Stimulated activated CD4-positive, alpha-beta T cell treated with anti-CD3 and anti-CD28 coated beads, Interleukin-1b, Interleukin-23, amount 100 ng/mL, for 24 hours (primary cell): ENCODE measurements around the gene ZNF236.

ENCODE experiments used
- DNase-seq, 4 experiments: peaks; one replicate each; pipeline ENCODE4 v3.0.0-alpha.2; 2020; ENCODE audit warnings: low read depth in 4 of 4, low spot score in 1 of 4

Gene ZNF236

DNA sequence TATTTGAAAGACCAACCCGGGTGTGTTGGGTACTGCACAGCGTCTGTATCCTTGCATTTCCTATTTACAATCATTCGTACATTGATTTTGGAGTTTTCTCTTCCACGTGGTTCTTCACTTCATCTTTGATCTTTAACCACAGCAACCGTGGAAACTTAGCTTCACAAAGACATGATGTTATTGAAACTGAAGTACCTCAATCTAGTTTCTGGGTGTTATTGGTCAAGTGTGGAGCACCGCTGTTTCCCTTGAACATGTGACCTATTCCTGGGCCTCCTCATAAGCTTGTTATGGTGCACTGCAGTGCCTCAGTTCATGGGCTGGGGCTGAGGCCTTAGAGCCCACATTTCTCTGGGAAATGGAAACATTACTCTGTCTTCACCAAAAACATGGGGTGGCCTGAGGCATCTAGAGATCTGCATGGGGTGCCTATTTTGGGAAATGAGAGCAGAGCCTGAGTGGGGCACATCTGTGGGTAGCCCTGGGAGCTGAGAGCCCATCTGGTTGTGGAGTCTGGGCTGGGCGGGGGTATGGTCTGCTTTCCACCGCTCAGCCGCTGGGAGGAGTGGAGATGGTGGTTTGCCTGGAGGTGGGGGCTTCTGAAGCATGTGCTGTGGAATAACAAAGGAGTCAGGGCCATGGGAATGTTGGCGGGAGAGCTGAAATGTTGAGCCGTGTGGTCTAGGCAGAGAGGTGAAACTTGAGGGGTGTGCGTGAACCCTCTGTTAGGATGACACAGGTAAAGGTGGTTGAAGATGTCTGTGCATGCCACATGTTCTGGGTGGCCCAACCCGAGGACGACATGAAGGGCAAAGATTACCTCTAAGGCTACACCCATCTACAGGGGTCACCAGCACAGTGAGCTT is 37.4 kb downstream of the ZNF236 start:
- DNase-seq, result peak in 1 of 4 experiments; percentile 24

DNA sequence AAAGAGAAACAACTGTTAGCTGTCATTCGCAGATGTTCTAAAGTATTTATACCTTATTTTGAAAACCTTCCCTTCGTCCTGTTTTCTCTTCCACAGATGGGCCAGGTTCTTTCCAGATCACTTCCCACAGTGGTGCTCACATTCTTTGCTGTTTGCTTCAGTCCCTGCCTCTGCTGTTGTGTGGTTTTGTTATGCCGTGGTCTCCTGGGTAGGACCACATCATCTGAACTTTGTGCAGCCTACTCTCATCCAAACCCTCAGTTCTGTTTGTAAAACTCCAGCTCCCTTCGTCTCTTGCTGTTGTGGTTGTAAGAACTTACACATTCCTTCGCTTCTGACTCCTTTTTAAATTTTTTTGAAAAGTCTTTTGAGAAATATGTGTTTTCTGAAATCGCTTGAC is 38.1 kb downstream of the ZNF236 start:
- no peak for DNase-seq

- DNase-seq, result no peak
Measured at GRCh38 chr18:76866666-76867065, 44.3 kb downstream of the ZNF236 start.

DNA sequence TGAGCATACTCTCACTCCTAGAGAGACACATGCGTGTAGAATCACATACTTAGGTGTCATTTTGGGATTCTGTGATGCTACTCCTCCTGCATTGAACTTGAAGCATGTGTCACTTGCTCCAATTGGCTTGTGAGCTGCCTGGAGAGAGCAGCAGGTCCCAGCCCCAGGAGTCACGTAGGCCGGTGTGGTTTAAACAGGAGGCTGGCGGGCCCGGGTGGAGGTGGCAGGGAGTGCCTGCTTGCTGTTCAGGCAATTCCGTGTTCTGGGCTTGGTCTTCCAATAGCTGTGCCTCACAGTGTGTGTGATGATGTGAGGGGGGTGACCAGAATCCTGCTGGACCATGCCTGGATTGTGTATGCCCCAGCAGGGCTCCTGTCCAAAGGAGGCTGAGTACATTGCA is 51.0 kb downstream of the ZNF236 start:
- DNase-seq, result no peak

DNA sequence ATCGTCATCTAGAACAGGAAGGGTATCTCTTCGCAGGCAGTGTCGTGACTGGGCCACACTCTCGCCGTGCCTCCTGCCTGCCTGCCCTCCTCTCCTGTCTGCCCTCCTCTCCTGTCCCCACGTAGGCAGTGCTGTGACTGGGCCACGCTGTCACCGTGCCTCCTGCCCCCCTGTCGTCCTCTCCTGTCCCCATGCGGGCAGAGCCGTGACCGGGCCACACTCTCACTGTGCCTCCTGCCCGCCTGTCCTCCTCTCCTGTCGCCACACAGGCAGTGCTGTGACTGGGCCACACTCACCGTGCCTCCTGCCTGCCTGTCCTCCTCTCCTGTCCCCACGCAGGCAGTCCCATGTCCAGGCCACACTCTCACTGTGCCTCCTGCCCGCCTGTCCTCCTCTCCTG is 51.4 kb downstream of the ZNF236 start:
- no peak for DNase-seq

- DNase-seq, result peak in 1 of 4 experiments; percentile 37
Measured at GRCh38 chr18:76874642-76875389, 52.5 kb downstream of the ZNF236 start.

DNA sequence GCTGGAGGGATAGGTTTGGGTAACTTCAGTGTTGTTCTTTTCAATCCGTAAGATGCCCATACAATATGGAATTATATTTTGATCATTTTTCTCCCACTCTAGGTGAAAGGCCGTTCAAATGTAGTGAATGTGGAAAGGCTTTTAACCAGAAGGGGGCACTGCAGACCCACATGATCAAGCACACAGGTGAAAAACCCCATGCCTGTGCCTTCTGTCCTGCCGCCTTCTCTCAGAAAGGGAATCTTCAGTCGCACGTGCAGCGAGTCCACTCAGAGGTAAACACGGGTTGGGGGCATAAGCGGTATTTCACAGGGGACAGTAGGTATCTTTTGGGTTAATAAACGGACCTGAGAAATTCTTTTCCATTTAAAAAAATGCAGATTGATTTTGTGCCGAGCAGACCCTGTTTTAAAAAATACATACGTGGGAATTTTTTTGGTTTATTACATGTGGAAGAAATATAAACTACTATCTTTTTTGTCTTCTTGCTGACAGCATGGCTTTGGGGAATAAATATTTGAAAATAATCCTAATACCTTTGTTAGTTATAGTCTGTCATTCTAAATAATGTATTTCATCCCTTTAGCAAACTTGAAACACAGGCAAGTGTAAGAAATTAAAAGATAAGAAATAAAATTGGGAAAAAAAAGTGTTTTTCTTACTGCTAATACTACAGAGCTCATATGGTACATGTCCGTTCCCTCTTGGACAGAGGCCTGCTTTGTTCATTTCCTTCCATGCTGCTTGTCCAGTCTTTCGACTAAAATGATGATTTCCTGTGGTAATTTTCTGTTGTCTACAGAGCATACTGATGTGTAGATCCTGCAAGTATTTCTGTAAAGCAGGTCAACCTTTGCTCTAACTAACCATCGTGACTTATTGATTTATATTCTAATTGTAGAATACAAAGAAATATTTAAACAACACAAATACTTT is 53.3 kb downstream of the ZNF236 start:
- no peak for DNase-seq

- no peak for DNase-seq
Measured at GRCh38 chr18:76878426-76878825, 56.1 kb downstream of the ZNF236 start.

DNA sequence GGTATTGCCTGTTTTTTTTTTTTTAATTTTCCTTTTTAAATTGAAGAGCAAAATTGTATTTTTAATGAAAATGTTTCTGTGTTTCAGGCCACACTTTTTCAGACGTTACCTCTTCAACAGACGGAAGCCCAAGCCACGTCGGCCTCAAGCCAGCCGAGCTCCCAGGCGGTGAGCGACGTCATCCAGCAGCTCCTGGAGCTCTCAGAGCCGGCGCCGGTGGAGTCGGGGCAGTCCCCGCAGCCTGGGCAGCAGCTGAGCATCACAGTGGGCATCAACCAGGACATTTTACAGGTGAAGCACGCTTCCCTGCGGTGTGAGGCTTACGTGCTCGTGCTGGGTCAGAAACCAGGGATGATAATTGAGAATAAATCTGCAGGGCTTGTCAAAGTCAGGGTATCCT is 57.7 kb downstream of the ZNF236 start:
- no peak for DNase-seq

DNA sequence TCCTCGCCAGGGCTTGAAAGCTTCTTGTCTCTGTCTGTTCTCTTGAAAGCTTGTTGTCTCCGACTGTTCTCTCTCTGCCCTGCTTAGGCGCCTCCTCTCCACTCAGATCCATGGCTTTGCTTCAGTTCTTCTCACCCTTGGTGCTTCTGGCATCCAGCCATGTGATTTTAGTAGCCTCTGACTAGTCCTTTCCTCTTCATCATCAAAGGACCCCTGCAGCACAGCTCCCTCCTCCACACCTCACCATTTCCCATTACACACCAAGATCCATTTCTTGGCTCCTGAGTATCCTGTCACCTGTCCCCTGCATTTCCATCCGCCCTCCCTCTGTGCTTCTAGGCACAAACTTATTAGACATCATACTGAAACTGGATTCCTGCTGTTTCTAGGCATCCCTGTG is 59.4 kb downstream of the ZNF236 start:
- DNase-seq, result no peak

GRCh38 chr18:76882146-76882545 is 59.8 kb downstream of the ZNF236 start:
- no peak for DNase-seq

DNA sequence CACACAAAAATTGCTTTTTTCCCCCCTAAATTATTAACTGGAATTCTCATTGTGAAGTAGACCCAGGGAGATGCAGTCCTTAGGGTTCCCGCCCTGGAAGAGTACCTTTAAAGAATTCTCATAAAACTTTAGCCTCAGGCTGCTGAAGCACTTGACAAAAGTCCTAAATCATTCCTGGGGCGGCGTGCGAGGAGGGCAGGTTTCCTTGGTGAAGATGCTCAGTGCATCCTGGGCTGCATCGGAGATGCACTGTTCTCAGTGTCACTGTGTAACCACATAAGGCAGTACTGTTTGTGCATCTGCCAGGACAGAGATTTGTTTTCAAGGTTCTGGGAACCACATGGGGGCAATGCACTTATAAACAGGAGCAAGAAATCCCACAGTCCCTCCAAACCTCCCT is 62.6 kb downstream of the ZNF236 start:
- DNase-seq, result no peak

- no peak for DNase-seq
Measured at GRCh38 chr18:76886112-76886511, 63.8 kb downstream of the ZNF236 start.

DNA sequence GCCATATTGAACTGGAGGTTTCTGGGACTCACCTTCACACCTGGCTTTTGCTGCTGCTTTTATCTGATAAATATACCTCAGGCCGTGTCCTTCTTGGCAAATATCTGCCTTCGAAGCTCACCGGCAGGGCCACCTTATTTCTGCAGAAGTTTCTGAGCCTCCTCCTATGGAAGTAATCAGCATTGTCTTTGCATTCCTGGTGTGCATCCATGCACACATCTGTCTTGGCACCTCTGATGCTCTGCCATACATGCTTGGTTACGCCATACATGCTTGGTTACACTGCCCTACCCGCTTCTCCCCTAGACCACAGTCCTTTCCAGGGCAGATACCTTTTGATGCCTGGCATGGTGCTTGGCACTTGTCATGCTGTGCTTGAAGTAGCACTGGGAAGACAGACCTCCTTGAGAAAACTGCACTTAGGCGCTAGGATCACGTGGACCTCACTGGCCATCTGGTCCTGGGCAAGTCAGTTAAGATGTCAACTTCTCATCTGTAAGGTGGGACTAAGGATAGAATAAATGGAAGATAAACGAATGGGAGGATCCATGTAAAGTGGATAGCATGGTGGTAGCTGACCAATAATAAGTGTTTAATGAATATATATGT is 66.8 kb downstream of the ZNF236 start:
- no peak for DNase-seq

DNA sequence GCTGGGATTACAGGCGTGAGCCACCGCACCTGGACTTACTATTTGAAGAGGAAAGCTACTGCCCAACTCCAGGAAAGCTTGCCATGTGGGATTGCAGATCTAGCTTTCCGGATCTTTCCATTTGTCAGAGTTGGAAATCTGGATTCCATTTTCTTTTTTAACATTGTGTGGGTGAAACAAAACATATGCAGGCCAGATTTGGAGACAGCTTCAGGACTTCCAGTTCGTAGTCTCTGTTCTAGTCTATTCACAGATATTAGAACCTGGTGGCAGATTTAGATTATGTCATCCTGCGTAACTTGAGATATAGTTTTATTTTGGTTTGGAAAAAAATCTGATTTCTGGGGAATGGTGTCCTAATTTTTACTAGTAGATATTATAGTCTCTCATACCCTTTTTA is 70.5 kb downstream of the ZNF236 start:
- DNase-seq, result no peak

DNA sequence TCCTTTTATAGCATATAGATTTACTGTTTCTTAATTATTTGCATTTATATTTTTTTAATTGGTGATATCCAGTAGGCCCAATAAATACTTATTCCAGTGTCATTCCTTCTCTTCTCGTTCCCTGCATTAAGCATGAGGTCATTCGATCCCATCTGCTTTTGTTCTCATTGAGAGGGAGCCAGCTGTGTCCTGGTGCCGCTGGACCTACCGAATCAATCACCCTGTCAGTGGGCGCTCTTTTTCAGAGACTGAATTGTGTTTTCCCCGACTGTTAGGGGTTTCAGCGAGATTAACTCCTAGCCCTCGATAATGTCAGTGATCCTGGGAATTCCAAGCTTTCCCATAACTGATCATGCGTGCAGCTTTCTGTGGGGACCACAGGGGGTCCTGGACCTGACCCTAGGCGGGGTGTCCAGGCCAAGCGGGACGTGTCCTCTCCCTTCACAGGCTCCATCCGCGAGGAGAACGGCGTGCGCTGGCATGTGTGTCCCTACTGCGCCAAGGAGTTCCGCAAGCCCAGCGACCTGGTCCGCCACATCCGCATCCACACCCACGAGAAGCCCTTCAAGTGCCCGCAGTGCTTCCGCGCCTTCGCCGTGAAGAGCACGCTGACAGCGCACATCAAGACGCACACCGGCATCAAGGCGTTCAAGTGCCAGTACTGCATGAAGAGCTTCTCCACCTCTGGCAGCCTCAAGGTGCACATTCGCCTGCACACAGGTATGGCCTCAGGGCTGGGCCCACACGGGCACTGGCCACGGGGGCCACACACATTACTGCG is 72.4 kb downstream of the ZNF236 start:
- DNase-seq, result no peak

DNA sequence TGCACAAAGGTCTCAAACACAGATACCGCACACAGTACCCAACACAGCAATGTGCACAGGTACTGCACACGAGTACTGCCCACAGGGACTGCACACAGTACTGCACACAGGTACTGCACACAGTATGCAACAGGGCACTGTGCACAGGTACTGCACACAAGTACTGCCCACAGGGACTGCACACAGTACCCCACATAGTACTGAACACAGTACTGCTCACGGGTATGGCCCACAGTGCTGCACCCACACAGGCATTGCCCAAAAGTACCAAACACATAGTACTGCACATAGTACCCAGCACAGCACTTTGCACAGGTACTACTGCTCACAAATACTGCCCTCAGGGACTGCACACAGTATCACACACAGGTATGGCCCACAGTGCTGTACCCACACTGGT is 73.1 kb downstream of the ZNF236 start:
- no peak for DNase-seq

GRCh38 chr18:76896677-76897076 is 74.3 kb downstream of the ZNF236 start:
- DNase-seq, result no peak

DNA sequence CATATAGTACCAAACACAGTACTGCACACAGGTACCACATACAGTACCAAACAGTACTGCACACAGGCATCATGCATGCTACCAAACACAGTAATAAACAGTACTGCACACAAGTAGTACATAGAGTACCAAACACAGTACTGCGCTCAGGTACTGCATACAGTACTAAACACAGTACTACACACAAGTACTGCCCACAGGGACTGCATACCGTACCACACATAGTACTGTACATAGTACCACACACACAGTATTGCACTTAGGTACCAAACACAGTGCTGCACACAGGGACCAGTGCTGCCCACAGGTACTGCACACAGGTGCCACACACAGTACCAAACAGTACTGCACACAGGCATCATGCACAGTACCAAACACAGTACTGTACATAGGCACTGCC is 74.9 kb downstream of the ZNF236 start:
- no peak for DNase-seq

DNA sequence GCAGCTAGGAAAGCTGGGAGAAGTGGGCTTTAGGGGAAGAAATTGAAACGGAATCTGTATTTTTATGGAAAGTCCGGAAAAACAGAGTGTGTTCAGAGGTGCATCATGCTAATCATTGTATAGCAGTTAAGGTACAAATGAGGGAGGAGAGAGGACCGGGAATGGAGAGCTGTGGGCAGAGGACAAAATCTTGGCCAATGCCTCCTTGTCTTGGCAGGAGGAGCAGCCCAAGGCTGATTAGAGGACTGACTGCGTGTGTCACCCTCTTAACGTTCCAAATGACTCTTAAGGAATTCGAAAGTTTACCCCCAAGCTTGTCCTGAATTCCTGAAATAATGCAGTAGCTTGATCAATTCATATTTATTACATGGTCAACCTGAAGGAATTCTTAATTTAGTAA is 81.0 kb downstream of the ZNF236 start:
- no peak for DNase-seq
